ENCODE results near the gene UPF3A.
"Not testable (repeated sequence)": the region's sequence is repeated elsewhere in the genome, so short reads cannot be mapped to it uniquely, and the experiment has no call there.

Gene UPF3A

DNA sequence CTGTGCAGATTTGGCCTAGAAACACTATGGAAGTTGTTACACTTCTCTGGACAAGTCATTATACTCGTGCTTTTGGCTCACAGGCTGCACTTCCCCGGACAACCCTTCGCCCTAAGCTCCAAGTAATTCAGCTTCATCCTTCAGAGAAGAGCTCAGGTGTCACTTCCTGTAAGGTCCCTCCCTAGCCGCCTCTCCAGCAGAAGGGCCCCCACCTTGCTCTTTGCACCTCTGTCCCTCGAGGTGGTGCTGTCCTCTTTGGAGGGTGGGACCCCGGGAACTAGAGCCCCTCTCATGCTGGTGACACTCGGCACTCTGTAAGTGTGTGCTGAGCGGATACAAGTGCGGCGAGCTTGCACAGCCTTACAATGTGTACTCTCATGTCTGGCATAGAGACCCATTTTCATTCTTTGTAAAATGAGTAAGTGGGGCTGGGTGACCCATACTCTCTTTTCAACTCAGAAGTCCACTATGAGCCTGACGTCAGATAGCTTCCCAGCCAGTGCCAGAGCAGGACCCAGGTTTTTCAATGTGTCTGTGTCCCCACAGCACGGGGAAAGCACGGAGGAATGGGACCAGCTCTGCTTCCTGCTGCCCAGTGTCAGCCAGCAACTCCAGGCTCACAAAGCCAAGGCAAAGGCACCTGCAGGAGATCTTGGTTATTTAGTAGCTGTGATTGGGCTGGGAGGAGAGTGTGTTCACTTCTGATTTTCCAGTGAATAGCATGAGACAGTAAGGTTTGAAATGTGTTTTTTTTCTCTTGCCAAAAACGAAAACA, 59.8 kb downstream of the UPF3A start:
- Histone ChIP-seq H3K9ac (ENCODE audit: insufficient read length) (no peak overlapping the region), H3K36me3 (ENCODE audit: insufficient read depth, low read length) (no peaks in the 10 kb centered on the region), H3K4me3 (no peak overlapping the region), H3K9me3 (ENCODE audit: low read depth, low read length) (no peaks in the 10 kb centered on the region), H3K27ac (no peak overlapping the region)
- DNase-seq (ENCODE audit: low read depth, low spot score) = no peak
- TF ChIP-seq EZH2 (IDR thresholded peaks at IDR 0.05) = no peak
- no peak for TF ChIP-seq POLR2AphosphoS5 (IDR thresholded peaks at IDR 0.05; ENCODE audit: borderline replicate concordance, low read depth, low read length)
- TF ChIP-seq FOXP2 (optimal IDR thresholded peaks at IDR 0.05; ENCODE audit: control extremely low read depth, extremely low read length, insufficient read depth) = no peak

DNA sequence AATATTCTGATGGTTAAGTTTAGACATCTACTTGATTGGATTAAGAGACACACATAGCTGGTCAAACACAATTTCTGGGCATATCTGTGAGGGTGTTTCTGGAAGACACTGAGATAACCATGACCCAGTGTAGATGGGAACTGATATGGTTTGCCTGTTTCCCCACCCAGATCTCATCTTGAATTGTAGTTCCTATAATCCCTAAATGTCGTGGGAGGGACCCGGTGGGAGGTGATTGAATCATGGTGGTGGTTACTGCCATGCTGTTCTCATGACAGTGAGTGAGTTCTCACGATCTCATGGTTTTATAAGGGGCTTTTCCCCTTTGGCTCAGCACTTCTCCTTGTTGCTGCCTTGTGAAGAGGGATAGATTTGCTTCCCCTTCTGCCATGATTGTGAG, 65.9 kb downstream of the UPF3A start:
- H3K9ac ChIP-seq (ENCODE audit: insufficient read length); H3K4me3 ChIP-seq; H3K9me3 ChIP-seq (ENCODE audit: low read depth, low read length); H3K27ac ChIP-seq; H3K36me3 ChIP-seq (ENCODE audit: insufficient read depth, low read length); DNase-seq (ENCODE audit: low read depth, low spot score): not testable (repeated sequence)

DNA sequence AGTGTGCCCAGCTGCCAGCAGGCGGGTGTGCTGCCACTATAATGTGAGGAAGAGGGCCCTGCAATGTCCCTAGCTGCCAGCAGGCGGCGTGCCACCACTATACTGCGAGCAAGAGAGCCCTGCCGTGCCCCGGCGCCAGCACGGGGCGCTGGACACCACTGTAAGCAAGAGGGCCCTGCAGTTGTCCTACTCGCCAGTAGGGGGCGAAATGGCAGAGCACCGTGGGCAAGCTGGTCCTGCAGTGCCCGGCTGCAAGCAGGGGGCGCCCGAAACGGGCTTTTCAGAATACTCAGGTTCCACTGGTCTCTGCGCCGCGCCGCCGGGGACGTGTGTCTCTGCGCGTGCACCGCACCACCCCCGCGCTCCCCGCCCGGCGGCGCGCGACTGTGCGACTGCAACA, 71.4 kb downstream of the UPF3A start:
- H3K27ac ChIP-seq; DNase-seq (ENCODE audit: low read depth, low spot score); H3K36me3 ChIP-seq (ENCODE audit: insufficient read depth, low read length); H3K9ac ChIP-seq (ENCODE audit: insufficient read length); H3K4me3 ChIP-seq; H3K9me3 ChIP-seq (ENCODE audit: low read depth, low read length): not testable (repeated sequence)

DNA sequence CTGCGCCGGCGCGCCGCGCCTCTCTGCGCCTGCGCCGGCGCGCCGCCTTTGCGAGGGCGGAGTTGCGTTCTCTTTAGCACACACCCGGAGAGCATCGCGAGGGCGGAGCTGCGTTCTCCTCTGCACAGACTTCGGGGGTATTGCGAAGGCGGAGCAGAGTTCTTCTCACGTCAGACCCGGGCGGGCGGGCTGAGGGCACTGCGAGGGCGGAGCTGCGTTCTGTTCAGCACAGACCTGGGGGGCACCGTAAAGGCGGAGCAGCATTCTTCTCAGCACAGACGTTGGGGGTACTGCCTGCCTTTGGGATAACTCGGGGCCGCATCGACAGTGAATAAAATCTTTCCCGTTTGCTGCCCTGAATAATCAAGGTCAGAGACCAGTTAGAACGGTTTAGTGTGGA, 72.0 kb downstream of the UPF3A start:
- H3K9ac ChIP-seq (ENCODE audit: insufficient read length); H3K27ac ChIP-seq; H3K36me3 ChIP-seq (ENCODE audit: insufficient read depth, low read length); H3K4me3 ChIP-seq; DNase-seq (ENCODE audit: low read depth, low spot score); H3K9me3 ChIP-seq (ENCODE audit: low read depth, low read length): not testable (repeated sequence)
